Large intestine (tissue), 3 donors: Measurements from ENCODE around the gene CDYL. TPM values are rescaled to one million over a fixed set of nuclear protein-coding genes. Genes with fewer than 3 reads are reported as not detected.

Source experiments
- DNase-seq, 2 donors: peaks; one replicate each; pipeline versions ENCODE4 v3.0.0 to v3.0.0-alpha.2; 2013
- H3K27ac ChIP-seq: one replicate; pipeline ENCODE4 v1.5.1; 2013; ENCODE audit warnings: low read length
- H3K27me3 ChIP-seq: 2 replicates; pipeline ENCODE4 v1.6.1; 2013; ENCODE audit warnings: low read length; ENCODE audit not compliant: control insufficient read depth, insufficient read depth
- H3K36me3 ChIP-seq: 2 replicates; pipeline ENCODE4 v1.6.1; 2013; ENCODE audit warnings: low read length; ENCODE audit not compliant: control insufficient read depth, insufficient read depth
- H3K4me1 ChIP-seq: one replicate; pipeline ENCODE4 v1.6.1; 2013; ENCODE audit warnings: low read length; ENCODE audit not compliant: control insufficient read depth, insufficient read depth
- H3K4me3 ChIP-seq: one replicate; pipeline ENCODE4 v1.5.1; 2013; ENCODE audit warnings: low read length
- H3K9me3 ChIP-seq: one replicate; pipeline ENCODE4 v1.6.1; 2013; ENCODE audit warnings: mild to moderate bottlenecking, low read depth, low read length, moderate library complexity; ENCODE audit not compliant: control insufficient read depth
- WGBS: methylation state at CpG from one replicate; pipeline ENCODE4 v1.1.5; 2013; ENCODE audit warnings: low lambda C conversion rate; ENCODE audit not compliant: insufficient coverage; 5-methylcytosine and 5-hydroxymethylcytosine counted together
- polyA plus RNA-seq: library from polyadenylated mRNA; unstranded; fragments of 120-200 nt; gene quantifications from one replicate; pipeline ENCODE4 v1.2.1, GENCODE V29; 2013

The CDYL gene
- polyA plus RNA-seq, 1 donor: 15.4 TPM

DNA sequence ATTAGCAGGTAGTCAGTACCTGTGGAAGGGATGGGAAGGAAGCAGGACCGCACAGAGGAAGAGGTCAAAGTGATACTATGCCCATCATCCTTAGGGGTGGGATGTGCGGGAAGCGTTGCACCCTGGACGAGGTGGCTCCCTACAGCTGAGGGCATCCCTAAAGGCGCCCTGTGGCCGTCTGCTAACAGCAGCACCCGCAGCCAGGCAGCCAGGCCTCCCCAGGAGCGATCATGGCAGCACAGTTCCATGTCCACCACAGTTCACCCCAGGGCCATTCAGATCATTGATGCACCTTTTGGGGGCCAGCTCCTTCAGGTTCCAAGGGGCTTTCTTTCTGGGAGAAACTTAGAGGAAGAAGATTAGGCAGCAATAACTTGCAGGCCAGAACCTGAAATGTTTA, 168.1 kb downstream of the CDYL start:
- Histone ChIP-seq H3K4me1 (peaks cover 3% of the 10 kb centered on the region), H3K27ac (no peak overlapping the region), H3K9me3 (no peaks in the 10 kb centered on the region), H3K27me3 (no peaks in the 10 kb centered on the region), H3K36me3 (peaks cover 37% of the 10 kb centered on the region), H3K4me3 (no peak overlapping the region)
- no peak for DNase-seq
- no CpG with 5 or more reads among the region's 8 CpGs for WGBS

DNA sequence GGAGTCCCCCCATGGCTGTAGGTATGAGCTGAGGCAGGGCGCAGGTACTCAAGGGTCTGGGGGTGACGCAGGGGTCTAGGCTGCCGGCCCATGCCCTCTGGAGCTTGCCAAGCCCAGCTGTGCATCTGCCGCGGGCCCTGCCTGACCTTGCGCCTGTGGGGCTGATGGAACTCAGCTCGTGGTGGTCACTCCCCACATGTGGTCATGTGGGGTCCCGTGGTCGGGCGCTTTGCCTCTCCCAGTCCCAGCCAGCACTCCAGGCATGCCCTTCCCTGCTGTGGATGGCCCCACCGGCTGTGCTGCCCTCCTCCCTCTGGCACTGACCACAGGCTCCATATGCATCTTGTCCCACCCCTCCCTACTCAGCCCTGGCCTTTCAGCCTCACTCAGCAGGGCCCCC, 170.3 kb downstream of the CDYL start:
- no peak for DNase-seq
- Histone ChIP-seq H3K4me3 (no peak overlapping the region), H3K4me1 (peaks cover 3% of the 10 kb centered on the region), H3K27ac (no peak overlapping the region), H3K36me3 (peaks cover 42% of the 10 kb centered on the region), H3K9me3 (peaks cover 3% of the 10 kb centered on the region), H3K27me3 (no peaks in the 10 kb centered on the region)
- WGBS: no CpG with 5 or more reads among the region's 11 CpGs

DNA sequence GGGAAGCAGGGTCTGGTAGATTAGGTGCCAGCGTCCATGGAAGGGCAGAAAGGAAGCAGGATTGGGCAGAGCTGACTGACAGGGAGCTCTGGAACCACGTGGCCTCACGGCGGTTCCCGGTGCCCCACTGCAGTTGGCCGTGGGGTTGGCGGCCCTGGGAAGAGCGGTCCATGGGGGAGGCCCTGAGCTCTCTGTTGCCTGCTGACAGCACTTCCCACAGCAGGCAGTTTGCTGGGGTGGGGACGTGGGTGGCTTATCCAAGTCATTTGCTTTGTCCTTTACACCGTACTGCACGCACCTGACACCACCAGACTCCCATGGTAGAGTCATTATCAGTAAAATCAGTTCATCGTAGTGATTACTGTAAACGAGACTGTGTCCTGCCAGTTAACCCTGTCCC, 171.5 kb downstream of the CDYL start:
- no peak overlapping the region for H3K27ac ChIP-seq
- DNase-seq: no peak
- peaks cover 3% of the 10 kb centered on the region for H3K9me3 ChIP-seq
- H3K27me3 ChIP-seq: no peaks in the 10 kb centered on the region
- no CpG with 5 or more reads among the region's 13 CpGs for WGBS
- H3K4me3 ChIP-seq: no peak overlapping the region
- H3K4me1 ChIP-seq: no peaks in the 10 kb centered on the region
- H3K36me3 ChIP-seq: peaks cover 48% of the 10 kb centered on the region

DNA sequence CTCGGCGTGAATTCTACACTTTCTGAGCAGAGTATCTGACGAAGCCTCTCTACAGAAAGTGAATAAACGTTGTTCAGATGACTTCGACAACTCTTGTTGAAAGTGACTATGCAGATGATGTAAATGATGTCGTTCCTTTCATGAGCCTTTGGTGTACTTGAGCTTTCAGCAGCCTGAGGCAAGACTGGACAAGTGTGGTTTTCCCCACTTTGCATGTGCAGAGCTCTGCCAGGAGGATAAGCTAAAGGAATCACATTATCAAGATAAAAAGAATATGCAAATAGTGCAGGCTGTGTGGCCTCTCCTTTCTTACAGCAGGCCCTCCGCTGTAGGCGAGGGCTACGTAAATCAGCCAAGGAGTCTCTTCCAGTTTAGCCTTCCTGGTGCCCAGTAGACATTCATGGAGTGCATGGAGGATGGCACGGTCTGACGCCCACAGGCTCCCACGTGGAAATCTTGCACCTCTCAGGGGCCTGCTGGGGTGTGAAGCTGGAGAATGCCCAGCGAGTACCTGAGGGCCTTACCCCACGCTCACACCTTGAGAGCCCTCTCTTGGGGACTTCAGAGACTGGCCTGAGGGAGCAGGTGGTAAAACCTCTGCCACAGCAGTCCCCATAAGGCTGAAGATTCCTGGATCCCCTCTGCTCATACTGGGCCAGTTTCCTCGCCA, 172.7 kb downstream of the CDYL start:
- Histone ChIP-seq H3K4me1 (no peaks in the 10 kb centered on the region), H3K27ac (no peak overlapping the region), H3K9me3 (peaks cover 3% of the 10 kb centered on the region), H3K4me3 (no peak overlapping the region), H3K27me3 (no peaks in the 10 kb centered on the region), H3K36me3 (peaks cover 55% of the 10 kb centered on the region)
- DNase-seq: no peak
- WGBS: 83% methylated on average over 2 of the region's 15 CpGs

DNA sequence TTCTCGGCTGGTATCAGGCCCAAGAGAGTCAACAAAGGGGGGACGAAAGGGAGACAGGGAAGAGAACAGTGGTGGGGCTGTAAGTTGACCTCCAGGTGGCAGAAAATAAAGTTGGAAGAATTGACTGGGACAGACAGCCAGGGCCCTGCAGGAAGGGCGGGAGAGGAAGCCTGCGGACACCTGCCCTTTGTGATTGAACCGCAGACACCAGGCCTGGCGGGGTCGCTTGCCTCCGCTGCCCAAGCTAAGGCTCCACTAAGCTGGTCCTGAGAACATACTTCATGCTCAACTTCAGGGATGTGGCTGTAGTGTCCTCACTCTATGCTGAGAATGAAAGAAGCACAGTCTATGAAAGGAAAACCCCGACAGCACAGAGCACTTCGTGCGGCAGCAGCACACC, 173.9 kb downstream of the CDYL start:
- peaks cover 53% of the 10 kb centered on the region for H3K36me3 ChIP-seq
- no peak overlapping the region for H3K27ac ChIP-seq
- H3K4me1 ChIP-seq: no peaks in the 10 kb centered on the region
- no peak for DNase-seq
- WGBS: 93% methylated on average over 3 of the region's 11 CpGs
- H3K27me3 ChIP-seq: no peaks in the 10 kb centered on the region
- H3K9me3 ChIP-seq: peaks cover 3% of the 10 kb centered on the region
- no peak overlapping the region for H3K4me3 ChIP-seq

DNA sequence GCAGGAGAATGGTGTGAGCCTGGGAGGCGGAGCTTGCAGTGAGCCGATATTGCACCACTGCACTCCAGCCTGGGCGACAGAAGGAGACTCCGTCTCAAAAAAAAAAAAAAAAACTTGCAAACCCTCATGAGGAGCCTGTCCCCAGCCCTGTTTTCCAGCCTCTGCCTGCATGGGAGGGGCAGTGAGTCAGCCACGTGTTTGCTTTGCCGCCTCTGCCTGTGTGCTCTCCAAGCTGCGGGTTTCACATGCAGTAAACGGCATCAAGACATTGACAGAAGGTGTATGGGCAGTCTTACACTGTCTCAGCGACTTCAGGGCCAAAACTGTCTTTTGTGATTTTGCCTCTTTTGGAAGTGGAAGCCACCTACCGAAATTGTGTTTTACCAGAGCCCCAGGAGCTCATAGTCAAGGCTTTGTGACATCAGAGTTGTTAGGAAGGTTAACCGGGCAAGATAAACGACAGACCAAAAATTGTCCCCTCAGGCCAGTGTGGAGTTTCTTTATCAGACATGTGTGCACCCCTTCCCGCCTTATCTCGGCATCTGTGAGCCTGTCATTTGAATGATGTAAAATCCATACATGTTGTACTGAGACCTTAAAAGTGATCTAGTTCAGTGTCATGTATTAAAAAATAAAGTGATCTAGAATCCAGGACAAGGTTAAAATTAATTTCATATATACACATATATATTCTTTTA, 174.8 kb downstream of the CDYL start:
- DNase-seq: no peak
- peaks cover 3% of the 10 kb centered on the region for H3K9me3 ChIP-seq
- H3K36me3 ChIP-seq: peaks cover 46% of the 10 kb centered on the region
- H3K27ac ChIP-seq: no peak overlapping the region
- 100% methylated on average over 1 of the region's 14 CpGs for WGBS
- no peaks in the 10 kb centered on the region for H3K27me3 ChIP-seq
- H3K4me3 ChIP-seq: no peak overlapping the region
- no peaks in the 10 kb centered on the region for H3K4me1 ChIP-seq

DNA sequence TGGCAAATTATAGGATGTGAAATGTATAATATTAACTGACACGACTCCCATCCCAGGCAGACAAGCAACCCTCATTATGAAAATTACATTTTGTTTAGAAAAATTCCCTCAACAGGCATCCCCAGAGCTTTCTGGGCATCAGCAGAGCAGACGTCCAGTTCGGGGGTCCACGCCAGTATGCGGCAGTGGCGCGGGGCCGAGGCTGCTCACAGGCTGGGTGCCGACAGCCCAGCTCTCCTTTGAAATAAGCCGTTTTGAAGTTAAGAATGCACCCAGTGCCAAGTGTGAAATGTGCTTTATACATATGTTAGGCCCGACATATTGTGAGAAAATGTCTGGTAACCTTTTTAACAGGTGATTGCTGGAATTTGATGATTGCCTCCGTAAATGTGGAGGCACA, 177.2 kb downstream of the CDYL start:
- peaks cover 3% of the 10 kb centered on the region for H3K9me3 ChIP-seq
- H3K4me3 ChIP-seq: no peak overlapping the region
- no peak overlapping the region for H3K27ac ChIP-seq
- DNase-seq: no peak
- no peaks in the 10 kb centered on the region for H3K27me3 ChIP-seq
- WGBS: no CpG with 5 or more reads among the region's 12 CpGs
- peaks cover 35% of the 10 kb centered on the region for H3K36me3 ChIP-seq
- no peaks in the 10 kb centered on the region for H3K4me1 ChIP-seq

DNA sequence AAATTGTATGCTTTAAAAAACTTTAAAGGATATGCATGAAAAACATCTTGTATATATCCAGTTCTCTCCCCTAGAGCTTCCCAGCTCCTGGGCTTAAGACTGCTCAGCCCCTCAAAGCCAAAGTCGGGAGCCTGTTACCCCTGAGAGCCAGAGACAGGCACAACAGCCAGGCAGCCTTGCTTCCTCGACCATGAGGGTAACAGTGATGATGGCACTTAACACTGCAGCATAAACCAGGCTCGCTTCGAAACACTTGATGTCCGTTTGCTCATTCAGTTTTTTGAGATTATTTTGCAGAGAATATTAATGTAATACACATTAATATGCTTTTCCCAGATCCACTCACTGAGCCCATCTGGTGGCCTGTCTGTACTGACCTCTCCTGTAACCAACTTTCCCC, 180.4 kb downstream of the CDYL start:
- Histone ChIP-seq H3K27ac (no peak overlapping the region), H3K27me3 (peaks cover 3% of the 10 kb centered on the region), H3K36me3 (peaks cover 22% of the 10 kb centered on the region), H3K9me3 (no peaks in the 10 kb centered on the region), H3K4me3 (no peak overlapping the region), H3K4me1 (no peaks in the 10 kb centered on the region)
- no CpG with 5 or more reads among the region's 5 CpGs for WGBS
- no peak for DNase-seq

DNA sequence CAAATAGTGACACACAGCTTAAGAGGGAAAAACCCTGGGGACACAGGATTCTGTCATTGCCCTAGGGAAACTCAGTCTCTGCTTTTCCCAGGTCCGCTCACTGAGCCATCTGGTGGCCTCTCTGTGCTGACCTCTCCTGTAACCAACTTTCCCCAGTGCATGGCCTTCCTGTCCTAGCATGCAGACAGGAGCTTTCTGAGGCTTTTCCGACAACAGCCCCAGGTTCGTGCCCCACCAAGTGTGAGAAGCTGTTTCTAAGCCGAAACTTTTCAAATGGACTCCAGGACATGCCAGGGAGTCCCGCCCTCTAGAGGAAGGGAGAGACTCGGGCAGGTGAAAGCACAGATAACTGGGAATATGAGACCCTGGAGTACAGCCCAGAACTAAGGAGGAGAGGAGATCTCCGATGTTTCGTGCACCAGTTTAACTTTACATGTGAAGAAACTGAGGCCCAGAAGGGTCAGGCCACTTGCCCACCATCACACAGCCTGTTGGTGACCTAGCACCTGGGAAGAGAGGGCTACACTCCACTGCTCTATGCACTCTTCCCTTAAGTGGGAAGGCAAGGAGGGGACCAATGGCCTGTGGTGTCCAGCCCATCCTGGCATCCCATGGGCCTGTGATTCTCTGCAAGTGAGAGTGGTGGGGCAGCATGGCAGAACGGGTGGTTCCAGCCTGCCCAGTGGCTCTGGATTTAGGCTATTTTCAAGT, 181.5 kb downstream of the CDYL start:
- Histone ChIP-seq H3K27ac (no peak overlapping the region), H3K4me1 (no peaks in the 10 kb centered on the region), H3K27me3 (peaks cover 3% of the 10 kb centered on the region), H3K36me3 (peaks cover 16% of the 10 kb centered on the region), H3K4me3 (no peak overlapping the region), H3K9me3 (no peaks in the 10 kb centered on the region)
- 0% methylated on average over 1 of the region's 9 CpGs for WGBS
- DNase-seq: no peak

DNA sequence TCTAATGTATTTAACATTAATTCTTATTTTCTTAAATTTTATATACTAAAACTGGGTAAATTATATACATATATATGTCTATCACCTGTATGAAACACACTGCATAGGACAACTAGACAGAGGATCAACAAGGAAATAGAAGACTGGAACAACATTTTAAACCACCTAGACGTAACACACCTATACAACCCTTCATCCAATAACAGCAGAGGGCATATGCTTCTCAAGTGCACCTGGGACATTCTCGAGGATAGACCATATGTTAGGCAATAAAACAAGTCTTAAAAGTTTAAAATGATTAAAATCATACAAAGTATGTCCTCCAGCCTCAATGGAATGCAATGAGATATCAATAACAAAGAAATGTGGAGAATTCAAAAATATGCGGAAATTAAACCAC, 182.4 kb downstream of the CDYL start:
- H3K27me3 ChIP-seq: peaks cover 3% of the 10 kb centered on the region
- no peak overlapping the region for H3K4me3 ChIP-seq
- H3K9me3 ChIP-seq: no peaks in the 10 kb centered on the region
- H3K36me3 ChIP-seq: peaks cover 12% of the 10 kb centered on the region
- H3K4me1 ChIP-seq: no peaks in the 10 kb centered on the region
- DNase-seq: no peak
- 100% methylated on average over 1 of the region's 3 CpGs for WGBS
- no peak overlapping the region for H3K27ac ChIP-seq
